Measurements from ENCODE around the gene ZNF143.

Gene ZNF143

DNA sequence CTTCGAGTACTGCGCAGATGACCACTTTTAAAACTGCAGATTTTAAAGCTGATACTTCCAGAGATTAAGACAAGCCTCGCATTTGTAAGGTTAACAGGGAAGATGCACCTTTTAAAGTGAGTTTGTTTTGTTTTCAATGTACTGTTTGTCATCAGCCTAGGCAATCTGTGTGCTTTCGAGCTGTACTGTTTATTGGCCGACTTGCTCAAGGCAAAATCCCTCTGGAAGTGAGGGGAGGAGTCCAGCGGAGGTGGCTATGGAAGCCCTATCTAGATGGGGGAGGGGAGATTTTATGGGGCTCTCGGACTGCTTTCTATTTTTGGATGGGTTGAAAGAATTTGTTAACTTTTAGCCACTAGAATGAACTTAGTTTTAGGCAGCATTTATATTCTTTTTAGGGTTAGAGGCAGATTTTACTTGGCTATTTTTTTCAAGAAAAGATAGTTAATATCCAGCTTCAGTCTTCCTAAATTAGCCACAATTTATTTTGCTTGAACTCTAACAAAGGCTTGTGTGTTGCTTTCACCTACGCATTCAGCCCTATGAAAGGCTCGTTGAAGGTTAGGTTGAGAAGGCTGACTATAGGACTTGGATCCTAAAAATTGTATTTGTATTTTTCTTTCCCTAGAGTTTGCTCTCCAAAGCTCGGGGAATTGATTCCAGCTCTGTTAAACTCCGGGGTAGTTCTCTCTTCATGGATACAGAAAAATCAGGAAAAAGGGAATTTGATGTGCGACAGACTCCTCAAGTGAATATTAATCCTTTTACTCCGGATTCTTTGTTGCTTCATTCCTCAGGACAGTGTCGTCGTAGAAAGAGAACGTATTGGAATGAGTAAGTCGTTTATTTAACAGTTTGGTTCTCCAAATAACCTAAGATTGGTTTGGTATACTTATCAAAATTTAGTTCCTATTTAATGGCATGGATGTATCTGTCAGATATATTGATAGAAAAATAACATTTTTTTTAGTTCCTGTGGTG lies 114.7 kb downstream of the ZNF143 start:
- peak in 1 of 2 donors; percentile 32 for DNase-seq

DNA sequence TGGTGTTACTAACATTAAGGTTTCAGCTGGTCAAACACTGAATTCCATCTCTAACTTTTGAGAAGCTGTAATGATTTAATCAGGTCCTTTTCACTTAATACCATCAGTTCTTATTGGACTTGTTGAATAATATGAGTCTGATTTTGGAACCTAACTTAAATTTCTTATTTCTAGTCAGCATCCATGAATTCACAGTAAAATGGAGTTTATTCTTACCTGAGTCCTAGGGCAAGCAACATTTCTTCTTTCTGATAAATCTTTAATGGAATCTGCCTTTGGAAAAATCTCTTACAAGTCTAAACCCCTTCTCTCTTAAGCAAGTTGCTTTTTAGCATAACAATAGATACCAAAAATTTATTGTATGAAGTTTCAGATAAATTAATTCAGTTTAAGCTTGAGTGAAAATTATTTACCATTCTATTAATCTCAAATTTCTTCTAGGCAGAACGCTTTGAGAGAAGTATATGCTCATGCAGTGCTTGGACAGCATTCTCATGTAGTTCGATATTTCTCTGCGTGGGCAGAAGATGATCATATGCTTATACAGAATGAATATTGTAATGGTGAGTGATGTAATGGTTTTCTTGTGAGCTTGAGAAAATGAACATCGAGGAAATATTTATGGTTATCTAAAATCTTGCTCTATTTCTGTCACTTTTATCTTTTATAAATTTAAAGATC lies 116.0 kb downstream of the ZNF143 start:
- DNase-seq, result peak in 1 of 2 donors; percentile 17

GRCh38 chr11:9577556-9577955 lies 116.7 kb downstream of the ZNF143 start:
- DNase-seq, result peak in 1 of 2 donors; percentile 37
